Osteoblast (primary cell): Measurements from ENCODE around the gene TRMT2A. TPM values are rescaled to one million over a fixed set of nuclear protein-coding genes. Genes with fewer than 3 reads are reported as not detected.

Experiments
- DNase-seq: peaks from one replicate; pipeline ENCODE4 v3.0.0; 2011; ENCODE audit warnings: low spot score, mixed read lengths; ENCODE audit not compliant: insufficient read length; ENCODE audit errors: missing footprints
- H2AFZ ChIP-seq: 2 replicates; pipeline ENCODE4 v1.6.0; 2011; ENCODE audit warnings: mild to moderate bottlenecking, low read length
- H3K27ac ChIP-seq: 2 replicates; pipeline ENCODE4 v1.5.1; 2011; ENCODE audit warnings: mild to moderate bottlenecking, low read depth, low read length, moderate library complexity
- H3K27me3 ChIP-seq: 2 replicates; pipeline ENCODE4 v1.6.0; 2012; ENCODE audit warnings: mild to moderate bottlenecking, control low read depth, inconsistent platforms, low read length, moderate library complexity; ENCODE audit not compliant: insufficient read depth
- H3K36me3 ChIP-seq: 2 replicates; pipeline ENCODE4 v1.5.1; 2011; ENCODE audit warnings: mild to moderate bottlenecking, low read length, control low read depth, moderate library complexity; ENCODE audit not compliant: insufficient read depth
- H3K4me1 ChIP-seq: 2 replicates; pipeline ENCODE4 v1.5.1; 2011; ENCODE audit warnings: mild to moderate bottlenecking, low read length, control low read depth, moderate library complexity; ENCODE audit not compliant: insufficient read depth
- H3K4me2 ChIP-seq: 2 replicates; pipeline ENCODE4 v1.6.0; 2011; ENCODE audit warnings: mild to moderate bottlenecking, low read length; ENCODE audit not compliant: insufficient read depth
- H3K4me3 ChIP-seq: fragments of 200-600 bp; sonication (generic); 3 replicates; pipeline ENCODE4 v1.5.1; 2012; ENCODE audit warnings: mild to moderate bottlenecking, low read length, inconsistent platforms; ENCODE audit not compliant: insufficient read depth
- H3K79me2 ChIP-seq: 2 replicates; pipeline ENCODE4 v1.6.0; 2012; ENCODE audit warnings: mild to moderate bottlenecking, low read length, control low read depth, inconsistent platforms; ENCODE audit not compliant: insufficient read depth
- H3K9me3 ChIP-seq: 2 replicates; pipeline ENCODE4 v1.5.1; 2011; ENCODE audit warnings: low read depth, low read length, control low read depth
- H4K20me1 ChIP-seq: 2 replicates; pipeline ENCODE4 v1.6.0; 2012; ENCODE audit warnings: mild to moderate bottlenecking, low read length, control low read depth; ENCODE audit not compliant: insufficient read depth
- CTCF ChIP-seq: IDR thresholded peaks from 2 replicates; pipeline ENCODE4 v1.5.1; 2011; ENCODE audit warnings: mild to moderate bottlenecking, low read depth, low read length, moderate library complexity; ENCODE audit errors: extremely low read depth
- total RNA-seq: library from RNA; depleted of rRNA; stranded (reverse); fragments of >200 nt; gene quantifications from 2 replicates; pipeline ENCODE4 v1.2.3, GENCODE V29; 2012

Gene TRMT2A
- total RNA-seq, 1 donor = 43.8 TPM

DNA sequence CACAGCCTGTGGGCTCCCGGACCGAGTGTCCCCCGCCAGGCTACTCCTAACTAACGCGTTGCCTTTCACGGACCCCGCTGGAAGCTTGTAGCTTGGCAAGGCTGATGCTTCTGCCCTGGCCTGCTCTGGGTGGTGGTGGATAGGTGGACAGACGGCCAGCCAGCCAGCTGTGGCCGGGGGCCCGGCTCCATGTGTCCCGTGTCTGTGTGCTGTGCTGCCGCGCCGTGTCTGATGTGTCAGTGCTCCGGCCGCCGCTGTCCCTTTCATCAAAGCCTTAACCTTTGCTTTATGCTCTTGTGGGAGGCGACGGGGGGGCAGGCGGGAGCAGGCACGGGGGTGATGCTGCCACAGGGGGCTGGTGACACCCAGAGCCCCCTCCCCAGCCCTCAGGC is 28.8 kb upstream of the TRMT2A start:
- TF ChIP-seq CTCF = no peak

GRCh38 chr22:20145206-20145831 is 28.3 kb upstream of the TRMT2A start:
- no peaks in the 10 kb centered on the region for H3K9me3 ChIP-seq
- peaks cover 12% of the 10 kb centered on the region for H3K79me2 ChIP-seq
- no peak for DNase-seq
- H3K4me3 ChIP-seq = no peak overlapping the region
- no peaks in the 10 kb centered on the region for H3K36me3 ChIP-seq
- H3K4me2 ChIP-seq = no peak overlapping the region
- no peak overlapping the region for H2AFZ ChIP-seq
- no peak overlapping the region for H3K27ac ChIP-seq
- H3K4me1 ChIP-seq = peaks cover 15% of the 10 kb centered on the region
- H4K20me1 ChIP-seq = no peaks in the 10 kb centered on the region
- no peaks in the 10 kb centered on the region for H3K27me3 ChIP-seq
- TF ChIP-seq CTCF = no peak

More for the DNA sequence above, 28.8 kb upstream of the TRMT2A start:
- peaks cover 7% of the 10 kb centered on the region for H3K79me2 ChIP-seq
- no peaks in the 10 kb centered on the region for H3K27me3 ChIP-seq
- no peaks in the 10 kb centered on the region for H3K9me3 ChIP-seq
- peaks cover 15% of the 10 kb centered on the region for H3K4me1 ChIP-seq
- H3K36me3 ChIP-seq = no peaks in the 10 kb centered on the region
- H3K4me3 ChIP-seq = no peak overlapping the region
- no peak for DNase-seq
- H3K4me2 ChIP-seq = no peak overlapping the region
- no peak overlapping the region for H2AFZ ChIP-seq
- H4K20me1 ChIP-seq = no peaks in the 10 kb centered on the region
- H3K27ac ChIP-seq = no peak overlapping the region

DNA sequence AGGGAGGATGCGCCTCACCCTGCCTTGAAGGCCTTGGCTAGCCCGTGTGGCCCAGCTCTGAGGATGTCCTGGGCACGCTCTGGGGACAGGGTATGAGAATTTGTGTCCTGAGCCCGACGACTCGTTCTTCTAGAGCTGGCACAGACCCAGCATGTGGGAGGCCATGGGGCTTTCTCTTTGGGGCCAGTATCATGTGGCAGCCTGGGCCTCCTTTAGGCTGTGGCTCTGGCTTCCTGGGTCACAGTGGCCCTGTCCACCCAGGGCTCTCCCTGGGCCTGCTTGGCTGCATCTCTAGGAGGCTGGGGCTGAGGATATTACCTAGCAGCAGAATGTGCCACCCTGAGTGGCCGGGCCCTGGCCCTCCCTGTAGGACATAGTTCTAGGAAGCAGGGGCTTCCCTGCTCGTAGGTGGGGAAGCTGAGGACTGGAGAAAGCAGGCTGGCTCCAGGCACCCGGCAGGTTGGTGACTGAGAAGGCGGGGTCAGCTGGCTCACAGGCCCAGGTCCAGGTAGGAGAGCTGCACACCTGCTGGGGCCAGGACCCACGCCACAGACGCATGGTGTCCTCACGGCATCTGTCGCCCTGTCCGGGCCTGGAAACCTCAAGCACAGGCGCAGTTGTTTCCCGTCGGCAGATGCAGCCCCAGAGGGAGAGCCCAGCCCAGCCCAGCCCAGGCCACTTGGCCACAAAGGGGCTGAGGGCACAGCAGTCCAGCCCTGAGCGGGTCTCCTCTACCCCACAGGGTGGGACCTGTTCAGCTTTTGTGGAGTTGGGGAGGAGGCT is 27.0 kb upstream of the TRMT2A start:
- no peaks in the 10 kb centered on the region for H3K27me3 ChIP-seq
- no peak for DNase-seq

More for the DNA sequence above, 27.0 kb upstream of the TRMT2A start:
- H3K4me2 ChIP-seq = no peak overlapping the region
- no peak overlapping the region for H3K27ac ChIP-seq
- no peak overlapping the region for H3K4me3 ChIP-seq
- TF ChIP-seq CTCF = no peak
- peaks cover 25% of the 10 kb centered on the region for H3K79me2 ChIP-seq
- H3K4me1 ChIP-seq = peaks cover 15% of the 10 kb centered on the region
- no peak overlapping the region for H2AFZ ChIP-seq
- H3K9me3 ChIP-seq = no peaks in the 10 kb centered on the region
- H4K20me1 ChIP-seq = no peaks in the 10 kb centered on the region
- H3K36me3 ChIP-seq = peaks cover 5% of the 10 kb centered on the region
